ENCODE data around the gene MYH11. TPM values are rescaled to one million over a fixed set of nuclear protein-coding genes. Genes with fewer than 3 reads are reported as not detected.
A peak's percentile ranks its signal among the peaks of the same experiment; 100 is the strongest.

The MYH11 gene
- total and polyA plus RNA-seq, 2 of the 13 experiments (the other 11 are each of a cell fraction or from before 2014, with no cell fraction given), result not detected

DNA sequence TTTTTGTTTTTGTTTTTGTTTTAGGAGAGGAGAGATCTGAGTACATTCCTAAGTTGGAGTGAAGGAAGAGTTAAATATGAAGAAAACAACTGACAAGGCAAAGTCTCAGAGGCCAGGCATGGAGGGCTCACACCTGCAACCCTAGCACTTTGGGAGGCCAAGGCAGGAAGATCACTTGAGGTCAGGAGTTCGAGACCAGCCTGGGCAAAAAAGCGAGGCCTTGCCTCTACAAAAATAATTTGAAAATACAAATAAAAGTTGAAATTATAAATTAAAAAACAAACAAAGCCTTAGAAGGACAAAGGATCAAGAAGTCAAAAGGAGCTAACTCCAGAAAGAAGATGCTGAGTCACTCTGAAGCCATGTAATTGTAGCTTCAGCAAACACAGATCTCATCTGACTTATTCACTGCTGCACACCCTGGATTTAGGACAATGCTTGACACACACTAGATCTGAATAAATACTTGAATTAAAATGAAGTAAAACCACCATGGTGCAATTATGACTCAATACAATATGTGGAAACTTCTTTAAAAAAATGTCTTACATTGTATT, 22.5 kb upstream of the MYH11 start:
- Histone ChIP-seq H3K4me1 (ENCODE audit: insufficient read depth, low read length) (peaks cover 16% of the 10 kb centered on the region), H3K27me3 (ENCODE audit: control insufficient read depth in 1 of 2, insufficient read depth in 2 of 2, low read length in 2 of 2) (no peaks in the 10 kb centered on the region), H3K4me2 (ENCODE audit: low read depth, low read length) (no peak overlapping the region), H3K4me3 (replicated peaks in 1 of 3; ENCODE audit: insufficient read depth in 1 of 3, low read depth in 2 of 3, low read length in 3 of 3) (no peak overlapping the region), H3K36me3 (replicated peaks in 1 of 2; ENCODE audit: control insufficient read depth in 1 of 2, insufficient read depth in 2 of 2, low read length in 2 of 2) (peaks cover 12 to 42% of the 10 kb centered on the region in 2 experiments), H3K27ac (ENCODE audit: extremely low read length, insufficient read depth, low read length) (peak overlapping the region; percentile 10), H3K79me2 (ENCODE audit: insufficient read depth, low read length) (peaks cover 7% of the 10 kb centered on the region), H3K9me3 (ENCODE audit: low read length) (no peaks in the 10 kb centered on the region), H4K20me1 (ENCODE audit: insufficient read depth, low read length) (no peaks in the 10 kb centered on the region), H2AFZ (ENCODE audit: low read length) (no peak overlapping the region), H3K9ac (ENCODE audit: insufficient read depth, low read depth, low read length) (no peak overlapping the region)
- in situ Hi-C loops (cut with HindIII; ENCODE audit: extremely low pct_ligation_motif_present, low pct_unique_long_range_greater_than_20kb), result no loop called here
- intact Hi-C loops (cut with micrococcal nuclease; ENCODE audit: unreplicated experiment), result no loop called here
- ChIA-PET CTCF (ENCODE audit: low intra/inter-chr PET ratio, low total read pairs) (no interaction called here), POLR2A (interaction anchor here (3.4 kb wide), 1 partner anchor 9 kb away, joined by 18 read pairs; the partner anchor contains the start of gene CEP20)
- DNase-seq (ENCODE audit: low spot score) (peak; percentile 46), FAIRE-seq (no peak), ATAC-seq (no peak)
- 98% methylated on average over 2 of the region's 2 CpGs for WGBS (ENCODE audit: low lambda C conversion rate)
- TF ChIP-seq NFE2L2 (IDR thresholded peaks at IDR 0.05; ENCODE audit: low read length) (peak; percentile 93), ZNF468 (CRISPR knock-in tag; IDR thresholded peaks at IDR 0.05) (no peak), FOSL2 (CRISPR knock-in tag; IDR thresholded peaks at IDR 0.05) (peak; percentile 25; the same call in 1 of the 2 replicates), NFE2 (CRISPR knock-in tag; IDR thresholded peaks at IDR 0.05) (peak; percentile 93; the same call in 1 of the 2 replicates), KAT8 (CRISPR knock-in tag; IDR thresholded peaks at IDR 0.05) (no peak), MAFK (conservative IDR thresholded peaks at IDR 0.05 in 1 of 2, IDR thresholded peaks at IDR 0.05 in 1 of 2; ENCODE audit: low read length in 2 of 2) (peak; percentile 36 to 67; a peak in 3 of 4 replicates), IKZF1 (IDR thresholded peaks at IDR 0.05) (no peak)
- TF ChIP-seq, protein P1, sequence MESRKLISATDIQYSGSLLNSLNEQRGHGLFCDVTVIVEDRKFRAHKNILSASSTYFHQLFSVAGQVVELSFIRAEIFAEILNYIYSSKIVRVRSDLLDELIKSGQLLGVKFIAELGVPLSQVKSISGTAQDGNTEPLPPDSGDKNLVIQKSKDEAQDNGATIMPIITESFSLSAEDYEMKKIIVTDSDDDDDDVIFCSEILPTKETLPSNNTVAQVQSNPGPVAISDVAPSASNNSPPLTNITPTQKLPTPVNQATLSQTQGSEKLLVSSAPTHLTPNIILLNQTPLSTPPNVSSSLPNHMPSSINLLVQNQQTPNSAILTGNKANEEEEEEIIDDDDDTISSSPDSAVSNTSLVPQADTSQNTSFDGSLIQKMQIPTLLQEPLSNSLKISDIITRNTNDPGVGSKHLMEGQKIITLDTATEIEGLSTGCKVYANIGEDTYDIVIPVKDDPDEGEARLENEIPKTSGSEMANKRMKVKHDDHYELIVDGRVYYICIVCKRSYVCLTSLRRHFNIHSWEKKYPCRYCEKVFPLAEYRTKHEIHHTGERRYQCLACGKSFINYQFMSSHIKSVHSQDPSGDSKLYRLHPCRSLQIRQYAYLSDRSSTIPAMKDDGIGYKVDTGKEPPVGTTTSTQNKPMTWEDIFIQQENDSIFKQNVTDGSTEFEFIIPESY (CRISPR knock-in tag; IDR thresholded peaks at IDR 0.05), result no peak
- TF ChIP-seq, protein P2, sequence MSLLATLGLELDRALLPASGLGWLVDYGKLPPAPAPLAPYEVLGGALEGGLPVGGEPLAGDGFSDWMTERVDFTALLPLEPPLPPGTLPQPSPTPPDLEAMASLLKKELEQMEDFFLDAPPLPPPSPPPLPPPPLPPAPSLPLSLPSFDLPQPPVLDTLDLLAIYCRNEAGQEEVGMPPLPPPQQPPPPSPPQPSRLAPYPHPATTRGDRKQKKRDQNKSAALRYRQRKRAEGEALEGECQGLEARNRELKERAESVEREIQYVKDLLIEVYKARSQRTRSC (CRISPR knock-in tag; IDR thresholded peaks at IDR 0.05; ENCODE audit: low read depth), result no peak
- TF ChIP-seq, protein P3, sequence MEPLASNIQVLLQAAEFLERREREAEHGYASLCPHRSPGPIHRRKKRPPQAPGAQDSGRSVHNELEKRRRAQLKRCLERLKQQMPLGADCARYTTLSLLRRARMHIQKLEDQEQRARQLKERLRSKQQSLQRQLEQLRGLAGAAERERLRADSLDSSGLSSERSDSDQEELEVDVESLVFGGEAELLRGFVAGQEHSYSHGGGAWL (CRISPR knock-in tag; IDR thresholded peaks at IDR 0.05), result no peak
- BruUV-seq (replicated peaks), result no TSS peak

All from HepG2 (cell line).